ENCODE measurements around the gene KLK10. TPM values are rescaled to one million over a fixed set of nuclear protein-coding genes. Genes with fewer than 3 reads are reported as not detected.

Gene KLK10
- total and polyA plus RNA-seq, 2 experiments from 2014 or later: 0.66 TPM; not detected in 1

DNA sequence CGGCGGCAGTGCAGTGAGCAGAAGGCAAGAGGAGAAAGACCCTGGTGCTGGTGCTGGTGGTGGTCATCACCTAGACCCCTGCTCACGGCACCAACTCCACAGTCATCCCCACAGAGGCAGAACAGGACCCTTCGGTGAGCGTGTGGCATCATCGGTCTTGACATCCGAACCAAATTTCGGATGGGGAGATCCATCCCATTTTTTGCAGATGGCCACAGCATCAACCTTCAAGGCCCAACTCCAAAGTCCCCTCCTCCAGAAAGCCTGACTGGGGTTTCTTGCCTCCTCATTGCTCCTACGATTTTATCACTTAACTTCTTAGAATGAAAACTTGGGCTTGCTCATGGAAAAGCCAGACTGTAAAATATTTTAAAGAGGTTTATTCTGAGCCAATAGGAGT lies 24.0 kb upstream of the KLK10 start:
- H3K9me3 ChIP-seq (ENCODE audit: low read depth): no peaks in the 10 kb centered on the region
- TF ChIP-seq, protein P1, sequence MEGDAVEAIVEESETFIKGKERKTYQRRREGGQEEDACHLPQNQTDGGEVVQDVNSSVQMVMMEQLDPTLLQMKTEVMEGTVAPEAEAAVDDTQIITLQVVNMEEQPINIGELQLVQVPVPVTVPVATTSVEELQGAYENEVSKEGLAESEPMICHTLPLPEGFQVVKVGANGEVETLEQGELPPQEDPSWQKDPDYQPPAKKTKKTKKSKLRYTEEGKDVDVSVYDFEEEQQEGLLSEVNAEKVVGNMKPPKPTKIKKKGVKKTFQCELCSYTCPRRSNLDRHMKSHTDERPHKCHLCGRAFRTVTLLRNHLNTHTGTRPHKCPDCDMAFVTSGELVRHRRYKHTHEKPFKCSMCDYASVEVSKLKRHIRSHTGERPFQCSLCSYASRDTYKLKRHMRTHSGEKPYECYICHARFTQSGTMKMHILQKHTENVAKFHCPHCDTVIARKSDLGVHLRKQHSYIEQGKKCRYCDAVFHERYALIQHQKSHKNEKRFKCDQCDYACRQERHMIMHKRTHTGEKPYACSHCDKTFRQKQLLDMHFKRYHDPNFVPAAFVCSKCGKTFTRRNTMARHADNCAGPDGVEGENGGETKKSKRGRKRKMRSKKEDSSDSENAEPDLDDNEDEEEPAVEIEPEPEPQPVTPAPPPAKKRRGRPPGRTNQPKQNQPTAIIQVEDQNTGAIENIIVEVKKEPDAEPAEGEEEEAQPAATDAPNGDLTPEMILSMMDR (IDR thresholded peaks at IDR 0.05; ENCODE audit: low read depth, low read length): no peak
- no peaks in the 10 kb centered on the region for H3K4me1 ChIP-seq (ENCODE audit: low read depth)
- no peak overlapping the region for H3K4me3 ChIP-seq
- no peaks in the 10 kb centered on the region for H3K36me3 ChIP-seq
- H3K27me3 ChIP-seq: peaks cover 4% of the 10 kb centered on the region
- DNase-seq (ENCODE audit: low read depth in 1 of 2, low spot score in 1 of 2): no peak
- no peak overlapping the region for H3K27ac ChIP-seq

DNA sequence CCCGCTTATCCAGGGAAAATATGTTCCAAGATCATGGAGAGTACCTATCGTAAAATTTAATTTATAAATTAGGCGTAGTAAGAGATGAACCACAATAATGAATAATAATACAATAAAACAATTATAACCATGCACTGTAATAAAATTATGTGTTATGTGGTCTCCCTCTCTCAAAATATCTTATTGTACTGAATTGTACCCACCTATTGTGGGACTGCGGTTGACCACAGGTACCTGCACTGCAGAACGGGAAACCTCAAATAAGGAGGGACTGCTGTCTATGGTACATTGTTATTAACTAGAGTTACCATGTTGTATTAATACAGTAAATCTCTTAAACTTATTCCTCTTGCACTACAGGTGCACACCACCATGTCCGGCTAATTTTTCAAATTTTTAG lies 20.6 kb upstream of the KLK10 start:
- H3K4me3 ChIP-seq: no peak overlapping the region
- H3K36me3 ChIP-seq: no peaks in the 10 kb centered on the region
- TF ChIP-seq, protein P1 (IDR thresholded peaks at IDR 0.05; ENCODE audit: low read depth, low read length): no peak

DNA sequence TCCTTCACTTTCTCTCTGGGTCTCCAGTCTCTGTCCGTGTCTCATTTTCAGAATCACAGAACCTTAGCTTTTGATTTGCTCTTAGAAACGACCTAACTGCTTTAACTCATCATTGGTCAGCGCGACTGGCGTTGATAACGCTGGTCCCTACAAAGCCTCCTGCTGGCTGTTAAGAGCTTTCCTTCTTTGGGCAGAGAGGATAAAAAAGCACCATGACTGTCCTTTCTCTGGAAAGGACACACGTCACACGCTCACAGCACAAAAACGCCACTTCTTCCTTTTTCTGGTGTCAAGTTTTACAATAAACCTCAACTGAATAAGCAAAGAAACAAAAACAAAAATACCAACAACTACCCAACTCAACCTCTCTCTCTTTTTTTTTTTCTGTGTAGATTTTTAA lies 17.0 kb upstream of the KLK10 start:
- Histone ChIP-seq H3K4me3 (no peak overlapping the region), H3K36me3 (no peaks in the 10 kb centered on the region), H3K27me3 (peaks cover 4% of the 10 kb centered on the region), H3K27ac (no peak overlapping the region), H3K9me3 (ENCODE audit: low read depth) (no peaks in the 10 kb centered on the region), H3K4me1 (ENCODE audit: low read depth) (no peaks in the 10 kb centered on the region)
- peak in 1 of 2 donors; percentile 15 for DNase-seq (ENCODE audit: low read depth in 1 of 2, low spot score in 1 of 2)
- TF ChIP-seq, protein P1 (IDR thresholded peaks at IDR 0.05; ENCODE audit: low read depth, low read length): no peak

More for the DNA sequence above, 20.6 kb upstream of the KLK10 start:
- Histone ChIP-seq H3K4me1 (ENCODE audit: low read depth) (no peaks in the 10 kb centered on the region), H3K27ac (no peak overlapping the region), H3K9me3 (ENCODE audit: low read depth) (no peaks in the 10 kb centered on the region), H3K27me3 (no peaks in the 10 kb centered on the region)
- DNase-seq (ENCODE audit: low read depth in 1 of 2, low spot score in 1 of 2): no peak

DNA sequence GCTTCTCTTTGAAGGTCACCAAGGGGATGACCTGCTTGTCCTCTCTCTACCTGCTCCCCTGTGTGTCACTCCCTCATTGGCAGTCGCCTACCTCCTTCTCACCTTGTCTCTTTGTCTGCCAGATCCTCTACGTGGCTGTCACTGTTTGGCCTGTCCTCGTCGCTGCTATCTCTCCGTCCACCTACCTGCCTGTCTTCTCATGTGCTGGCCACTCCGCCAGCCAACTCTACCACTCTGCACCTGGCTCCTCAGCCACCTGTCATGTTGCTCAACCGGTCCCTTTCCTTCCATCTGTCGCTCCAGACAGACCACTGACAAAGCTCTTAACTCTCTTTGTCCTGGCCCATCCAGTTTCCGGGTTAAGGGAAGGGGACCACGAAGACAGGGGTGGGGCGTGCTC lies 15.2 kb upstream of the KLK10 start, which contains the start of gene KLK12:
Gene KLK12 (minus strand): TSS at position 299 of the 400 bp plus-strand sequence. CDS start 381 bp downstream, outside the sequence.
- TF ChIP-seq, protein P1 (IDR thresholded peaks at IDR 0.05; ENCODE audit: low read depth, low read length): no peak
- H3K9me3 ChIP-seq (ENCODE audit: low read depth): no peaks in the 10 kb centered on the region
- H3K4me3 ChIP-seq: no peak within 1 kb of the TSS
- H3K4me1 ChIP-seq (ENCODE audit: low read depth): no peaks in the 10 kb centered on the region
- H3K36me3 ChIP-seq: no peaks in the 10 kb centered on the region
- no peak within 1 kb of the TSS for H3K27ac ChIP-seq
- peaks cover 4% of the 10 kb centered on the region for H3K27me3 ChIP-seq
- no peak for DNase-seq (ENCODE audit: low read depth in 1 of 2, low spot score in 1 of 2)

DNA sequence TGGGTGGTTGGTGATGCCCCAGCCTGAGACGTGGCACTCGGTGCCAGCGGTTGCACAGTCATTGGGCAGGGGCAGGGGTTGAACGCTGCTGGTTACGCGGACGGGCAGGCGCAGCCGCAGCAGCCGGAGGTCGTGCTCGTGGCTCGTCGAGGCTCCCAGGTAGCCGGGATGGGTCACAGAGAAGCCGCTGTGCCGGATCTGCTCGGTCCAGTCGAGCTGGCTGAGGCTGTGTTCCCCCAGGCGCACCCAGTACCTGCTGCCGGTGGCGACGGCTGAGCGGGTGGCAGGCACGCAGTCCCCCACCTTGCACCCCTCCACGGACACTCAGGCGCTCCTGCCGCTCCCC lies 12.3 kb upstream of the KLK10 start:
- no peak overlapping the region for H3K4me3 ChIP-seq
- no peak for DNase-seq (ENCODE audit: low read depth in 1 of 2, low spot score in 1 of 2)
- no peaks in the 10 kb centered on the region for H3K9me3 ChIP-seq (ENCODE audit: low read depth)
- peaks cover 4% of the 10 kb centered on the region for H3K27me3 ChIP-seq
- TF ChIP-seq, protein P1 (IDR thresholded peaks at IDR 0.05; ENCODE audit: low read depth, low read length): no peak
- H3K27ac ChIP-seq: no peak overlapping the region
- no peaks in the 10 kb centered on the region for H3K36me3 ChIP-seq
- no peaks in the 10 kb centered on the region for H3K4me1 ChIP-seq (ENCODE audit: low read depth)

Data from cardiac muscle cell (in vitro differentiated cells and primary cell).